WERI-Rb-1 (cell line): ENCODE results near the gene UTF1.

Experiments
- DNase-seq: peaks from one replicate; pipeline ENCODE4 v3.0.0-alpha.2; 2020
- H3K27ac ChIP-seq: fragments of 250-450 bp; sonication (Bioruptor Pico); 2 replicates; pipeline ENCODE4 v1.5.1; 2020; ENCODE audit warnings: mild to moderate bottlenecking, moderate library complexity
- H3K27me3 ChIP-seq: fragments of 250-450 bp; sonication (Bioruptor Pico); 2 replicates; pipeline ENCODE4 v1.5.1; 2021; ENCODE audit warnings: mild to moderate bottlenecking, low read depth, moderate library complexity; ENCODE audit not compliant: insufficient read depth, severe bottlenecking
- H3K36me3 ChIP-seq: fragments of 250-450 bp; sonication (Bioruptor Pico); 2 replicates; pipeline ENCODE4 v1.5.1; 2020; ENCODE audit warnings: mild to moderate bottlenecking, moderate library complexity
- H3K4me3 ChIP-seq: 2 replicates; pipeline ENCODE4 v1.5.1; 2011; ENCODE audit warnings: low read depth, mild to moderate bottlenecking, control low read depth, low read length
- H3K9me3 ChIP-seq: fragments of 250-450 bp; sonication (Bioruptor Pico); 2 replicates; pipeline ENCODE4 v1.5.1; 2021; ENCODE audit warnings: mild to moderate bottlenecking, moderate library complexity; ENCODE audit not compliant: severe bottlenecking
- TF ChIP-seq, protein P1 (sequence below): IDR thresholded peaks from 2 replicates; pipeline ENCODE4 v1.5.1; 2011; ENCODE audit warnings: low read depth, mild to moderate bottlenecking, control low read depth, inconsistent platforms, low read length

The UTF1 gene

DNA sequence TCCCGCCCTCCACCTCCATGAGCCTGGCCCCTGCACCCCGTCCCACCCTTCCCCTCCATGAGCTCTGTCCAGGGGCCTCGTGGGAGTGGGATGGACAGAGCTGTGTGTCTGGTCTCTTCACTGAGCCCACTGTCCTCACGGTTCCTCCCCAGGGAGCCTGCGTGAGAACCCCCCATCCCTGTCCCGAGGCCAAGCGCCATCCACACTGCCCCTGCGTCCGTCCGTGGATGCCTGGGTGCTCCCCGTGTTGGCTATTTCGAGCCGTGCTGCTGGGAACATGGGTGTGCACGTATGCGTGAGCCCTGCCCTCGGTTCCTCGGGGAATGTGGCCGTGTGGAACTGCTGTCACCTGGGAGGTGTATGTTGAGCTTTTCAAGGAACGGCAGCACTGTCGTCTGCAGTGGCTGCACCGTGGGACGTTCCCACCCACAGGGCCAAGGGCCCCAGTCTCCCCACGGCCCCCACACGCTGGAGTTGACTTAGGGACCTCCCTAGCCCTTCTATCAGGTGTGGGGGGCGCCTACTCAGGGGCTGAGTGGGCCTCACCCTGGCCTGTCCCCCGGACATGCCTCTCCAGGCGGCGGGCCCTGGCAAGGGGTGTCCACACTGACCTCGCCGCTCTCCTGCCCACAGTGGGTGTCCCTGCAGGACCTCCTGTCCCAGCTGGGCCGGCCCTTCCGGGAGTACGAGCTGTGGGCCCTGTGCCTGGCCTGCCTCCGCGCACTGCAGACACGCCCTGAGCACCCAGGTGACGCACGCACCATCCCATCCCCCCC is 41.9 kb upstream of the UTF1 start:
- H3K4me3 ChIP-seq, result no peak overlapping the region
- TF ChIP-seq, protein P1, sequence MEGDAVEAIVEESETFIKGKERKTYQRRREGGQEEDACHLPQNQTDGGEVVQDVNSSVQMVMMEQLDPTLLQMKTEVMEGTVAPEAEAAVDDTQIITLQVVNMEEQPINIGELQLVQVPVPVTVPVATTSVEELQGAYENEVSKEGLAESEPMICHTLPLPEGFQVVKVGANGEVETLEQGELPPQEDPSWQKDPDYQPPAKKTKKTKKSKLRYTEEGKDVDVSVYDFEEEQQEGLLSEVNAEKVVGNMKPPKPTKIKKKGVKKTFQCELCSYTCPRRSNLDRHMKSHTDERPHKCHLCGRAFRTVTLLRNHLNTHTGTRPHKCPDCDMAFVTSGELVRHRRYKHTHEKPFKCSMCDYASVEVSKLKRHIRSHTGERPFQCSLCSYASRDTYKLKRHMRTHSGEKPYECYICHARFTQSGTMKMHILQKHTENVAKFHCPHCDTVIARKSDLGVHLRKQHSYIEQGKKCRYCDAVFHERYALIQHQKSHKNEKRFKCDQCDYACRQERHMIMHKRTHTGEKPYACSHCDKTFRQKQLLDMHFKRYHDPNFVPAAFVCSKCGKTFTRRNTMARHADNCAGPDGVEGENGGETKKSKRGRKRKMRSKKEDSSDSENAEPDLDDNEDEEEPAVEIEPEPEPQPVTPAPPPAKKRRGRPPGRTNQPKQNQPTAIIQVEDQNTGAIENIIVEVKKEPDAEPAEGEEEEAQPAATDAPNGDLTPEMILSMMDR, result no peak
- no peaks in the 10 kb centered on the region for H3K36me3 ChIP-seq
- no peak overlapping the region for H3K27ac ChIP-seq
- H3K9me3 ChIP-seq, result peaks cover 9% of the 10 kb centered on the region
- no peaks in the 10 kb centered on the region for H3K27me3 ChIP-seq
- no peak for DNase-seq

- Histone ChIP-seq H3K4me3 (no peak overlapping the region), H3K27me3 (no peaks in the 10 kb centered on the region), H3K9me3 (peaks cover 9% of the 10 kb centered on the region), H3K27ac (no peak overlapping the region), H3K36me3 (no peaks in the 10 kb centered on the region)
- TF ChIP-seq, protein P1, result no peak
- DNase-seq, result no peak
These were observed 40.8 kb upstream of the UTF1 start for GRCh38 chr10:133189256-133189655.

DNA sequence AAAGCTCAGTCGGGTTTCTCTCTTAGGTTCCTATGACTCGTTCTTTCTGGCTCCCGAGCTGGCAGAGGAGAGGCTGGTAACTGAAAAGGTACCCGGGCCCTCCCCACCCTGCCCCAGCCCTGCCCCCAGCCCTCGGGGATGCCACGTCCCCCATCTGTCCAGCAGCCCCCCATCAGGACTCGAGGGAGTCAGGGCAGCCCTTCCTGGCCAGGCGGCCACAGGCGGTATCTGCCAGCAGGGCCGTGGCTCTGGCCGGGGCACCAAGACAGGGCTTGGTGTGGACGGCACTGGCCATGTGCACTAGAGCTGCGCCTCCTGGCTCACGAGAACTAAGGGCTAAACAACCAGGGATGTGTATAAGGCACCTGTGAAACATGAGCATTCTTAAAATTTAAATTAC is 40.3 kb upstream of the UTF1 start:
- H3K27ac ChIP-seq, result no peak overlapping the region
- no peaks in the 10 kb centered on the region for H3K36me3 ChIP-seq
- no peak overlapping the region for H3K4me3 ChIP-seq
- TF ChIP-seq, protein P1, result no peak
- H3K27me3 ChIP-seq, result no peaks in the 10 kb centered on the region
- no peak for DNase-seq
- H3K9me3 ChIP-seq, result peaks cover 9% of the 10 kb centered on the region

- no peak overlapping the region for H3K27ac ChIP-seq
- H3K27me3 ChIP-seq, result no peaks in the 10 kb centered on the region
These were observed 39.8 kb upstream of the UTF1 start for GRCh38 chr10:133190225-133190624.

DNA sequence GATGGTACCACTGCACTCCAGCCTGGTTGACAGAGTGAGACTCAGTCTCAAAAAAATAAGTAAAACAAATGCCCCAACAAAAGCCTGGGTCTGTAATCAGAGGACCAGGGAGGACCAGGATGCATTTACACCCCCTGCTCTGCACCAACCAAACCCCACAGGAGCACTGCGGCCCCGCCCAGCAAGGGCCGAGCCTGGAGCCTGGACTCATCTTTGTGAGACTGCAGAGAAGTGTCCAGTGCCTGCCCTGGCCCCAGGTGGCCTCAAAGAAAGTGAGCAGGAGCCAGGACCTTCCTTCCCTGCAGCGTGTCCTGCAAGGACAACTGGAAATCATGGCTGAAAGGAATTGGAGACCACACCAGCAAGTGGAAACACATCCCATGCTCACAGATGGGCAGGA is 38.4 kb upstream of the UTF1 start:
- no peak for DNase-seq
- TF ChIP-seq, protein P1, result no peak
- H3K36me3 ChIP-seq, result no peaks in the 10 kb centered on the region
- H3K27ac ChIP-seq, result no peak overlapping the region
- H3K27me3 ChIP-seq, result no peaks in the 10 kb centered on the region
- H3K4me3 ChIP-seq, result no peak overlapping the region
- H3K9me3 ChIP-seq, result peaks cover 9% of the 10 kb centered on the region

More at GRCh38 chr10:133190225-133190624, 39.8 kb upstream of the UTF1 start:
- no peak for DNase-seq
- no peaks in the 10 kb centered on the region for H3K36me3 ChIP-seq
- TF ChIP-seq, protein P1, result no peak
- H3K4me3 ChIP-seq, result no peak overlapping the region
- H3K9me3 ChIP-seq, result peaks cover 9% of the 10 kb centered on the region

- H3K9me3 ChIP-seq, result peaks cover 9% of the 10 kb centered on the region
- TF ChIP-seq, protein P1, result no peak
- no peaks in the 10 kb centered on the region for H3K36me3 ChIP-seq
- no peak overlapping the region for H3K27ac ChIP-seq
- no peak for DNase-seq
- H3K4me3 ChIP-seq, result no peak overlapping the region
- no peaks in the 10 kb centered on the region for H3K27me3 ChIP-seq
These were observed 35.9 kb upstream of the UTF1 start for GRCh38 chr10:133194151-133194550.
